Stimulated activated CD8-positive, alpha-beta memory T cell treated with anti-CD3 and anti-CD28 coated beads, Interleukin-15, amount 100 ng/mL, for 4 hours (primary cell): ENCODE data around the gene HOXD10.

Experiments used
- DNase-seq, 2 donors: peaks; one replicate each; pipeline ENCODE4 v3.0.0-alpha.2; 2020; ENCODE audit warnings: low read depth in 2 of 2

The HOXD10 gene

GRCh38 chr2:176107731-176108181, 8.8 kb upstream of the HOXD10 start:
- no peak for DNase-seq

DNA sequence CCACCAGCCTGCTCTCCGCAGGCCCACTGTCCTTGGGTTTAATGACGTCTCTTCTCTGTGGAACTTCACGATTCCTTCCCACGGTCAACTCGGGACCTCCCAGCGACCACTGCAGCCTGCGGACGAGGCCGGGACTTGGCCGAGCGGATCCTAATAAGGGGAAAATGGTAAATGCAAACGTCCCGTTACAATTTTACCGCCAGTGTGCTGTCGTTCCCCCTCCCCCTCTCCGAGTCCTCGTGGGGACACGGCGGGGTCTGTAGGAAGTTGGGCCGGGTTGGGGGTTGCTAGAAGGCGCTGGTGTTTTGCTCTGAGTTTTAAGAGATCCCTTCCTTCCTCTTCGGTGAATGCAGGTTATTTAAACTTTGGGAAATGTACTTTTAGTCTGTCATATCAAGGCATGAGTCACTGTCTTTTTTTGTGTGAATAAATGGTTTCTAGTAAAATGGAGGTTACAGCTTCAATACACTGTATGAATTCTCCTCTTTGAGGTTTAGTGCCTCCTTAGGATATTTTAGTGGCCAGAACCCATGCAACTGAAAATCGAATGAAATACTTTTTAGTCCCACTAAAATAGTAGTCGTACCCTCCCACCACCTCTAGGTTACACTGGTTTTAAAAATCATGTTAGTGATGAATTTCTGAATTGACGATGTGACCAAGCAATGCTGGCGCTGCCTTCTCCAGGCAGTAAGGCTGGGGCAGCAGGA, 7.2 kb upstream of the HOXD10 start:
- DNase-seq: no peak

DNA sequence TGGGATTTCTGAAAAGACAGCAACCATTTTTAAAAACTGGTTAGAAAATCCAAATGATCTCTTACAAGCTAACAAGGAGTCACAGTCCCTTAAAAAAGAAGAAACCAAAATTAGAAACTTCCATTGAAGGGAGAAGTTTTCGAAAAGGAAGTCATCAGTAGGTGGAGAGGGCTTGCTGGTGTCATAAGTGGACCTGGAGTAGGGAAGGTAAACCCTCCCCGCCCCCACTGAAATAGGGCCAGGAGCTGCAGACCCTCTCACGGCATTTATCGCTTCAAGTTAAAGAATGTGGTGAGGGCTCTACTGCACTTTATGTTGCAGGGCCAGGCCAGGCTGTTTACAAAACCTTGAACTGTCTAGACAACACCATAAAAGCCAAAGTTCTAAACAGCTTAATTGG, 6.6 kb upstream of the HOXD10 start:
- no peak for DNase-seq

- no peak for DNase-seq
Observed at GRCh38 chr2:176110415-176111308, 5.9 kb upstream of the HOXD10 start.

GRCh38 chr2:176111309-176111663, 5.3 kb upstream of the HOXD10 start:
- no peak for DNase-seq

- no peak for DNase-seq
Observed at GRCh38 chr2:176111846-176112374, 4.7 kb upstream of the HOXD10 start.

GRCh38 chr2:176112375-176113302, 3.9 kb upstream of the HOXD10 start:
- no peak for DNase-seq

GRCh38 chr2:176114120-176114929, 2.3 kb upstream of the HOXD10 start:
- no peak for DNase-seq

DNA sequence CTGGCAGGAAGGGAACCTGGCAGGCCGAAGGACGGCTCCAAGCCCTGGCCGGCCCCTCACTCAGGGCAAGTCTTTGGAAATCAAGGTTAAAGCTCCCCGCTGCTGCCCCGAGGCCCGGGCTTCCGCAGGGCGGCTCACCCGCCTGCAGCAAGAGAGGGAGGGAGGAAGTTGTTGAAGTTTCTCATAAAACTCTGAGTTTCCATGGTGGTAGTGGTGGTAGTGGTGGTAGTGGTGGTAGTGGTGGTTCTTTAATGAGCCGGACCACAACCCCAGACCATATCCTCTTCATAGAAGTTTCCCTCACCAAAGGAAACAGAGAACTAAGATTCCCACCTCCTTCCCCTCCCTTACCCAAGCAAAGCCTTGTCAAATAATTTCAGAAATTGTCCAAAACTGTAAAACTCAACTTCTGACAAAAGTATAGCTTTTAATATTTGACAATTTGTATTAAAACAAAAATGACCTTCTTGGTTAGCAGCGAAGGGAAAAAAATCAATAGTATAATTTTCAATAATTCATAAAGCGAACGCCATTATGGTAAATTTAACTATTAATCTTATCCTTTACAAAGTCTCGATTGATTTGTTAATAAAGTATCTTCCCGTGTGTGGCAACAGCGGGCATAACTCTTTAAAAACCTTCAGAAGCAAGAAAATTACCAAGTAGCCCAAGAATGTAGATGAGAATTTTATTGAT, 1.5 kb upstream of the HOXD10 start:
- DNase-seq: no peak

DNA sequence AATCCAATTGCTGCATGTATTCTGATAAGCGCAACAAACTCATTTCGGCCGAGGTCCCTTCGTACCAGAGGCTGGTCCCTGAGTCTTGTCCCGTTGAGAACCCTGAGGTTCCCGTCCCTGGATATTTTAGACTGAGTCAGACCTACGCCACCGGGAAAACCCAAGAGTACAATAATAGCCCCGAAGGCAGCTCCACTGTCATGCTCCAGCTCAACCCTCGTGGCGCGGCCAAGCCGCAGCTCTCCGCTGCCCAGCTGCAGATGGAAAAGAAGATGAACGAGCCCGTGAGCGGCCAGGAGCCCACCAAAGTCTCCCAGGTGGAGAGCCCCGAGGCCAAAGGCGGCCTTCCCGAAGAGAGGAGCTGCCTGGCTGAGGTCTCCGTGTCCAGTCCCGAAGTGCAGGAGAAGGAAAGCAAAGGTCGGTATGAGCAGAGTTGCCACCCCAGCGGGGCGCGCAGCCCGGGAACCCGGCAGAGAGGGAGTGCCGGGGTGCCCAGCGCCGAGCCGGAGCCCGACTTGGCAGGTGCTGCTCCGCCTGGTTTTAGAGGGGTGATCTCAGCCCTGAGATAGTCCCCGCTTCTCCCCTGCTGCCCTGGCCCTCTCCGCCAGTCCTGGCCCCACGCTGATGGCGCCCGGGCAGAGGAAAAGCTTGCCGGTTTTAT, 714 bp downstream of the HOXD10 start:
- no peak for DNase-seq

- no peak for DNase-seq
Observed at GRCh38 chr2:176117823-176118371, 1.3 kb downstream of the HOXD10 start.

- DNase-seq: no peak
Observed at GRCh38 chr2:176118601-176119339, 2.2 kb downstream of the HOXD10 start.

DNA sequence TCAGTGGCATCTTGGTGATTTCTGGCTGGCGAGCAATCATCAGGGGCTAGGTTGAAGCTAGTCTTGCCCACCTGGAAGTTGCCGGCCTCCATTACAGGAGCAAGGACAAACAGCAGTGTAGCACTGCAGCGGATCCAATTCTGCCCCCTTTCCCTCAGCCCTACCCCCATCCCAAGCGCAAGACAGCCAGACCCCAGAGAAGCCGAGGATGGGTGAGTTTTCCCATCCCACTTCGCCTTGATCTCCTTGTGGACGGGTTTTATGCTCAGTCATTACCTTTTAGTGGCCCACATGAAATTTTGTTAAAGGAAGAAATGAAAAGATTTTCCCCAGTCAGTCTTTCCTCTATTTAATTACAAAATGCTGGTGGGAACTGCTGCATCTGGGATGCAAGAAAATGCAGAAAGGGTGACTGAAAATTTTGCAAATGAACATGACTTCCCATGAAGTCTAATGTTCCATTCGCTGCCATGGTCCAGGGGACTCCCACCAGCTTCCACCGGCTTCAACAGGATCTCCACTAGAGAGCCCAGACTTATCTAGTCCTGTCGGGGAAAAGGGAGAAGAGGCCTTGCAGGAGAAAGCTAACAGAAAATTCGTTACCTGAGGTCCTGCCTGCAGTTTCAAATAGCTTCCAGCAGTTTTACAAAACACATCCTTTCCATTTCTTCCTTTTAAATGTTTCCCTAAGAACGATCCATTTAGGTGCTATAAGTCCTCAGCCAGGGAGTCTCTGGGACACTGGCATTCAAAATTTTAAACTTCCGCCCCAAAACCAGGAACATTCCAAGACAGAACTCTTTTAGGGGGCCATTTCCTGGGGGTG, 4.0 kb downstream of the HOXD10 start:
- no peak for DNase-seq

DNA sequence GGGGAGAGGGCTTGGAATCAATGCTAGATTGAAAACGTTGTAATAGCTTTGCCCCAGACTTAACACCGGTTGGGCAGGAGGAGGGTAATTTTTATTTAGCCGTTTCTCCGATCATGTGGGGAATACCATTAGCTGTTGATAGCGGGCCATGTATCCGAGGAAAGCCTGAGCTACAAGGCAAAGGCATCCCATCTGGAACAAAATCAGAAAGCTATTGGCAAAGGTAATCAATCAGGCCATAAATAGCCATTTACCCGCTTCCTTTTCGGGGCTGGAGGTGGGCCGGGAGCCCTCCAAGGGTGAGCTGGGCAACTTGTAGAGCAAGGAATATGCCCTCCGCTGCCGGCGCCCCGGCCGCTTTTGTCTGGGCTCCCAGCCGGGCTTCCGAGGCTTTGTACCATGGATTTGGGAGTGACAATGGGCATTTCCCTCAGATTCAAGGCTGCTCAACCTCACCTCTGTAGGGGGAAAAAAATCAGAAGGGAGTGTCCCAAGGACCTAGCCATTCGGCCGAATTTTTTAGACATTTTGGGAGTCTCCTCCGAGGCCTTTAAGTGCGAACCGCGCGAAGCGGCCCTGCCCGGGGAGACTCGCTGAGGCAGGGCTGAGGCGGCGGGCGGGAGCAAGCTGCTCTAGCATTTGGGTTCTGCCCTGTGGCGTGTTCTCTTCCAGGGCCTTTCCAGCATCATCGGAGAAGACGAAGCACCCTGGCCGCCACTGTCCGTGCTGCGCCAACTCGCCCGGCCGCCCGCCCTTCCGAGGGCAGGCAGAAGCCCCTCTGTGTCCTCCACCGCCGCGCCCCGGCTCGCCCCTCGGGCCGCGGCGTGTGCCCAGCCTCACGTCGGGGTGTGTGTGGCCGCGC, 4.8 kb downstream of the HOXD10 start:
- DNase-seq: no peak

GRCh38 chr2:176122052-176122682, 5.6 kb downstream of the HOXD10 start:
- DNase-seq: no peak

DNA sequence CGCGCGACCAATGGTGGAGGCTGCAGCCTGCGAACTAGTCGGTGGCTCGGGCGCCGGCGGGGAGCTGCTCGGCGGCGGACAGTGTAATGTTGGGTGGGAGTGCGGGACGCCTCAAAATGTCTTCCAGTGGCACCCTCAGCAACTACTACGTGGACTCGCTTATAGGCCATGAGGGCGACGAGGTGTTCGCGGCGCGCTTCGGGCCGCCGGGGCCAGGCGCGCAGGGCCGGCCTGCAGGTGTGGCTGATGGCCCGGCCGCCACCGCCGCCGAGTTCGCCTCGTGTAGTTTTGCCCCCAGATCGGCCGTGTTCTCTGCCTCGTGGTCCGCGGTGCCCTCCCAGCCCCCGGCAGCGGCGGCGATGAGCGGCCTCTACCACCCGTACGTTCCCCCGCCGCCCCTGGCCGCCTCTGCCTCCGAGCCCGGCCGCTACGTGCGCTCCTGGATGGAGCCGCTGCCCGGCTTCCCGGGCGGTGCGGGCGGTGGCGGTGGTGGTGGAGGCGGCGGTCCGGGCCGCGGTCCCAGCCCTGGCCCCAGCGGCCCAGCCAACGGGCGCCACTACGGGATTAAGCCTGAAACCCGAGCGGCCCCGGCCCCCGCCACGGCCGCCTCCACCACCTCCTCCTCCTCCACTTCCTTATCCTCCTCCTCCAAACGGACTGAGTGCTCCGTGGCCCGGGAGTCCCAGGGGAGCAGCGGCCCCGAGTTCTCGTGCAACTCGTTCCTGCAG, 6.3 kb downstream of the HOXD10 start, which contains the start of gene HOXD9:
HOXD9 (plus strand) TSS at position 37 of the 728 bp plus-strand sequence; CDS start at position 87, 50 bp downstream.
- no peak for DNase-seq
